HepG2 (cell line): ENCODE results near the gene CRKL. TPM values are rescaled to one million over a fixed set of nuclear protein-coding genes. Genes with fewer than 3 reads are reported as not detected.

ENCODE experiments used
- HMG20B ChIP-seq: conservative IDR thresholded peaks from 2 replicates; pipeline ENCODE4 v1.6.1; 2016; ENCODE audit warnings: missing genetic modification reagents, missing compliant biosample characterization
- IRX3 ChIP-seq: sonication (generic); formaldehyde crosslinking; IDR thresholded peaks from 2 replicates; pipeline ENCODE4 v1.8.1; 2023; ENCODE audit warnings: mild to moderate bottlenecking, low read depth, missing genetic modification reagents, borderline replicate concordance
- LCORL ChIP-seq, 2 experiments: fragments of 450-650 bp in 1 of 2; sonication (generic) in 1 of 2; formaldehyde crosslinking in 1 of 2; IDR thresholded peaks; 2 replicates each; pipeline versions ENCODE4 v1.5.0 to v1.6.1; 2017 to 2020; ENCODE audit warnings: antibody characterized with exemption in 1 of 2, missing genetic modification reagents in 1 of 2
- MIXL1 ChIP-seq: IDR thresholded peaks from 2 replicates; pipeline ENCODE4 v1.6.1; 2016
- PITX1 ChIP-seq: sonication (generic); formaldehyde crosslinking; IDR thresholded peaks from 2 replicates; pipeline ENCODE4 v1.5.1; 2020; ENCODE audit warnings: mild to moderate bottlenecking, missing genetic modification reagents
- RORA ChIP-seq: sonication (generic); formaldehyde crosslinking; IDR thresholded peaks from 2 replicates; pipeline ENCODE4 v1.5.0; 2020; ENCODE audit warnings: mild to moderate bottlenecking, missing genetic modification reagents, moderate library complexity
- SMARCE1 ChIP-seq: fragments of 450-650 bp; IDR thresholded peaks from 2 replicates; pipeline ENCODE4 v1.6.1; 2017; ENCODE audit warnings: borderline replicate concordance
- SP1 ChIP-seq, 2 experiments: fragments of 450-650 bp in 1 of 2; sonication (generic) in 1 of 2; formaldehyde crosslinking in 1 of 2; IDR thresholded peaks; 2 replicates each; pipeline versions ENCODE4 v1.4.0 to v1.6.1; 2016 to 2020; ENCODE audit warnings: missing genetic modification reagents in 1 of 2
- TCF7 ChIP-seq: sonication (generic); IDR thresholded peaks from 2 replicates; pipeline ENCODE4 v1.6.1; 2016; ENCODE audit warnings: antibody characterized with exemption, low read depth
- U2AF1 ChIP-seq: fragments of 200-400 bp; formaldehyde crosslinking; optimal IDR thresholded peaks from 2 replicates; pipeline ENCODE3; 2017; ENCODE audit warnings: mild to moderate bottlenecking, low read depth, low read length
- ZBTB3 ChIP-seq: sonication (generic); formaldehyde crosslinking; IDR thresholded peaks from 2 replicates; pipeline ENCODE4 v1.4.0; 2020; ENCODE audit warnings: low read depth, mild to moderate bottlenecking, moderate library complexity, missing genetic modification reagents, borderline replicate concordance
- ZKSCAN8 ChIP-seq: IDR thresholded peaks from 2 replicates; pipeline ENCODE4 v1.6.1; 2016; ENCODE audit warnings: borderline replicate concordance, missing genetic modification reagents, missing compliant biosample characterization
- ZNF263 ChIP-seq: sonication (generic); formaldehyde crosslinking; IDR thresholded peaks from 2 replicates; pipeline ENCODE4 v1.4.0; 2020; ENCODE audit warnings: missing genetic modification reagents
- ZNF333 ChIP-seq: sonication (generic); formaldehyde crosslinking; IDR thresholded peaks from 2 replicates; pipeline ENCODE4 v1.4.0; 2020; ENCODE audit warnings: mild to moderate bottlenecking, missing genetic modification reagents, borderline replicate concordance
- ZNF468 ChIP-seq: sonication (generic); formaldehyde crosslinking; IDR thresholded peaks from 2 replicates; pipeline ENCODE4 v1.8.0; 2022; ENCODE audit warnings: mild to moderate bottlenecking, moderate library complexity, missing genetic modification reagents
- polyA plus RNA-seq, 8 experiments: library from polyadenylated mRNA; depleted of rRNA in 3 of 8; stranded (reverse) in 7 of 8; unstranded in 1 of 8; fragments of >200 nt; fragmentation: Illumina TruSeq in 4 of 8; extraction: Trizol in 4 of 8; gene quantifications; 2 replicates each; pipeline versions ENCODE4 v1.2.1 to v1.2.3, GENCODE V29; 2011 to 2016; ENCODE audit warnings: low read depth in 4 of 8, missing spikeins in 1 of 8, mixed read lengths in 1 of 8; ENCODE audit not compliant: insufficient read depth in 1 of 8
- total RNA-seq, 5 experiments: library from RNA; depleted of rRNA; stranded (reverse); fragments of >200 nt; fragmentation: Illumina TruSeq; extraction: Trizol; gene quantifications; 2 replicates each; pipeline ENCODE4 v1.2.3, GENCODE V29; 2016; ENCODE audit warnings: low read depth in 1 of 5
- TF ChIP-seq, protein P1 (sequence below): sonication (generic); formaldehyde crosslinking; IDR thresholded peaks from 2 replicates; pipeline ENCODE4 v1.8.0; 2022; ENCODE audit warnings: missing genetic modification reagents, mild to moderate bottlenecking, inconsistent platforms, borderline replicate concordance
- TF ChIP-seq, protein P2 (sequence below): sonication (generic); formaldehyde crosslinking; IDR thresholded peaks from 2 replicates; pipeline ENCODE4 v1.8.1; 2022; ENCODE audit warnings: mild to moderate bottlenecking, missing genetic modification reagents
- TF ChIP-seq, protein P3 (sequence below): sonication (generic); formaldehyde crosslinking; IDR thresholded peaks from 2 replicates; pipeline ENCODE4 v1.5.0; 2020; ENCODE audit warnings: mild to moderate bottlenecking, missing genetic modification reagents
- TF ChIP-seq, protein P4 (sequence below): sonication (generic); formaldehyde crosslinking; IDR thresholded peaks from 2 replicates; pipeline ENCODE4 v1.8.0; 2023; ENCODE audit warnings: mild to moderate bottlenecking, missing genetic modification reagents
- TF ChIP-seq, protein P5 (sequence below): sonication (generic); formaldehyde crosslinking; IDR thresholded peaks from 2 replicates; pipeline ENCODE4 v1.8.1; 2022; ENCODE audit warnings: low read depth, mild to moderate bottlenecking, missing genetic modification reagents
- TF ChIP-seq, protein P6 (sequence below): sonication (generic); formaldehyde crosslinking; IDR thresholded peaks from 2 replicates; pipeline ENCODE4 v1.8.1; 2023; ENCODE audit warnings: mild to moderate bottlenecking, missing genetic modification reagents, borderline replicate concordance

CRKL gene
- total and polyA plus RNA-seq, 2 of the 13 experiments (the other 11 are each of a cell fraction or from before 2014, with no cell fraction given) = 37.4 to 60.6 TPM

DNA sequence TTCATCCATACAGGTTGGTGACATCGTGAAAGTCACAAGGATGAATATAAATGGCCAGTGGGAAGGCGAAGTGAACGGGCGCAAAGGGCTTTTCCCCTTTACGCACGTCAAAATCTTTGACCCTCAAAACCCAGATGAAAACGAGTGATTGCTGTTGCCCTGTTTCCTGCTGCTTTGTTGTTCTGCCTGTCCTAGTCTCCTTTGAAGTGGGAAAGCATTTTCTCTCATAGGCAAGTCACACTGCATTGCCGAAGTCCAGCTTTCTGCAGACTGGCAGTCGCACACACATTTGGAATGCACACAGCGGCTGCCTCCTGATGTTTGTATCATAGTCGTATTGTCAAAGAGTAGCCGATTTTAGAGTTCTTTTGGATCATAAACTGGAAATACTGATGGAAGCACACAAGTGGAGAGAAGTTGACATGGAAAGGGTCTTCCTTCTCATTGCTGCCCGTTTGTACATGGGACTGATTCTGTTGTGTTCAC lies 32.5 kb downstream of the CRKL start (continued):
- TF ChIP-seq ZNF263 (no peak), ZBTB3 (CRISPR knock-in tag) (no peak), HMG20B (no peak; the same call in 1 of the 2 replicates), IRX3 (CRISPR knock-in tag) (no peak), PITX1 (CRISPR knock-in tag) (peak; percentile 59; the same call in 1 of the 2 replicates), SMARCE1 (no peak), TCF7 (peak; percentile 89), ZKSCAN8 (0 out of 2 replicates have a peak, but pooled peaks have one; percentile 65), RORA (CRISPR knock-in tag) (no peak), ZNF333 (CRISPR knock-in tag) (no peak), ZNF468 (CRISPR knock-in tag) (no peak), SP1 (IDR thresholded peaks at IDR 0.05) (no peak), SP1 (CRISPR knock-in tag; IDR thresholded peaks at IDR 0.05) (no peak), MIXL1 (CRISPR knock-in tag) (peak; percentile 70; the same call in 1 of the 2 replicates), U2AF1 (no peak), LCORL (IDR thresholded peaks at IDR 0.05) (no peak), LCORL (CRISPR knock-in tag; IDR thresholded peaks at IDR 0.05) (peak; percentile 67)
- TF ChIP-seq, protein P1, sequence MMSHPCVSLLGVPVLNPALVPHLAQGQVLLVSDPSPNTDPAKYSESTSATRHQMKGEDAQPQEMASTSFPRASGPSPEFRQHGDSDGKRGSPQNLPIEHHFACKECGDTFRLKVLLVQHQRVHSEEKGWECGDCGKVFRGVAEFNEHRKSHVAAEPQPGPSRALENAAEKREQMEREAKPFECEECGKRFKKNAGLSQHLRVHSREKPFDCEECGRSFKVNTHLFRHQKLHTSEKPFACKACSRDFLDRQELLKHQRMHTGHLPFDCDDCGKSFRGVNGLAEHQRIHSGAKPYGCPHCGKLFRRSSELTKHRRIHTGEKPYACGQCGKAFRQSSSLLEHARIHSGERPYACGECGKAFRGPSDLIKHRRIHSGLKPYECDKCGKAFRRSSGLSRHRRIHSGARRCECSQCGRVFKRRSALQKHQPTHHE (CRISPR knock-in tag) = no peak
- TF ChIP-seq, protein P2, sequence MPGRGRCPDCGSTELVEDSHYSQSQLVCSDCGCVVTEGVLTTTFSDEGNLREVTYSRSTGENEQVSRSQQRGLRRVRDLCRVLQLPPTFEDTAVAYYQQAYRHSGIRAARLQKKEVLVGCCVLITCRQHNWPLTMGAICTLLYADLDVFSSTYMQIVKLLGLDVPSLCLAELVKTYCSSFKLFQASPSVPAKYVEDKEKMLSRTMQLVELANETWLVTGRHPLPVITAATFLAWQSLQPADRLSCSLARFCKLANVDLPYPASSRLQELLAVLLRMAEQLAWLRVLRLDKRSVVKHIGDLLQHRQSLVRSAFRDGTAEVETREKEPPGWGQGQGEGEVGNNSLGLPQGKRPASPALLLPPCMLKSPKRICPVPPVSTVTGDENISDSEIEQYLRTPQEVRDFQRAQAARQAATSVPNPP (CRISPR knock-in tag) = no peak
- TF ChIP-seq, protein P3, sequence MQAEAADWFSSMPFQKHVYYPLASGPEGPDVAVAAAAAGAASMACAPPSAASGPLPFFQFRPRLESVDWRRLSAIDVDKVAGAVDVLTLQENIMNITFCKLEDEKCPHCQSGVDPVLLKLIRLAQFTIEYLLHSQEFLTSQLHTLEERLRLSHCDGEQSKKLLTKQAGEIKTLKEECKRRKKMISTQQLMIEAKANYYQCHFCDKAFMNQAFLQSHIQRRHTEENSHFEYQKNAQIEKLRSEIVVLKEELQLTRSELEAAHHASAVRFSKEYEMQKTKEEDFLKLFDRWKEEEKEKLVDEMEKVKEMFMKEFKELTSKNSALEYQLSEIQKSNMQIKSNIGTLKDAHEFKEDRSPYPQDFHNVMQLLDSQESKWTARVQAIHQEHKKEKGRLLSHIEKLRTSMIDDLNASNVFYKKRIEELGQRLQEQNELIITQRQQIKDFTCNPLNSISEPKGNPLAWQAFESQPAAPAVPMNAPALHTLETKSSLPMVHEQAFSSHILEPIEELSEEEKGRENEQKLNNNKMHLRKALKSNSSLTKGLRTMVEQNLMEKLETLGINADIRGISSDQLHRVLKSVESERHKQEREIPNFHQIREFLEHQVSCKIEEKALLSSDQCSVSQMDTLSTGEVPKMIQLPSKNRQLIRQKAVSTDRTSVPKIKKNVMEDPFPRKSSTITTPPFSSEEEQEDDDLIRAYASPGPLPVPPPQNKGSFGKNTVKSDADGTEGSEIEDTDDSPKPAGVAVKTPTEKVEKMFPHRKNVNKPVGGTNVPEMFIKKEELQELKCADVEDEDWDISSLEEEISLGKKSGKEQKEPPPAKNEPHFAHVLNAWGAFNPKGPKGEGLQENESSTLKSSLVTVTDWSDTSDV (CRISPR knock-in tag) = no peak
- TF ChIP-seq, protein P4, sequence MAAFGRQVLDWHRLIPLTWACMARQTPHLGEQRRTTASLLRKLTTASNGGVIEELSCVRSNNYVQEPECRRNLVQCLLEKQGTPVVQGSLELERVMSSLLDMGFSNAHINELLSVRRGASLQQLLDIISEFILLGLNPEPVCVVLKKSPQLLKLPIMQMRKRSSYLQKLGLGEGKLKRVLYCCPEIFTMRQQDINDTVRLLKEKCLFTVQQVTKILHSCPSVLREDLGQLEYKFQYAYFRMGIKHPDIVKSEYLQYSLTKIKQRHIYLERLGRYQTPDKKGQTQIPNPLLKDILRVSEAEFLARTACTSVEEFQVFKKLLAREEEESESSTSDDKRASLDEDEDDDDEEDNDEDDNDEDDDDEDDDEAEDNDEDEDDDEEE = 0 out of 2 replicates have a peak, but pooled peaks have one; percentile 41
- TF ChIP-seq, protein P5, sequence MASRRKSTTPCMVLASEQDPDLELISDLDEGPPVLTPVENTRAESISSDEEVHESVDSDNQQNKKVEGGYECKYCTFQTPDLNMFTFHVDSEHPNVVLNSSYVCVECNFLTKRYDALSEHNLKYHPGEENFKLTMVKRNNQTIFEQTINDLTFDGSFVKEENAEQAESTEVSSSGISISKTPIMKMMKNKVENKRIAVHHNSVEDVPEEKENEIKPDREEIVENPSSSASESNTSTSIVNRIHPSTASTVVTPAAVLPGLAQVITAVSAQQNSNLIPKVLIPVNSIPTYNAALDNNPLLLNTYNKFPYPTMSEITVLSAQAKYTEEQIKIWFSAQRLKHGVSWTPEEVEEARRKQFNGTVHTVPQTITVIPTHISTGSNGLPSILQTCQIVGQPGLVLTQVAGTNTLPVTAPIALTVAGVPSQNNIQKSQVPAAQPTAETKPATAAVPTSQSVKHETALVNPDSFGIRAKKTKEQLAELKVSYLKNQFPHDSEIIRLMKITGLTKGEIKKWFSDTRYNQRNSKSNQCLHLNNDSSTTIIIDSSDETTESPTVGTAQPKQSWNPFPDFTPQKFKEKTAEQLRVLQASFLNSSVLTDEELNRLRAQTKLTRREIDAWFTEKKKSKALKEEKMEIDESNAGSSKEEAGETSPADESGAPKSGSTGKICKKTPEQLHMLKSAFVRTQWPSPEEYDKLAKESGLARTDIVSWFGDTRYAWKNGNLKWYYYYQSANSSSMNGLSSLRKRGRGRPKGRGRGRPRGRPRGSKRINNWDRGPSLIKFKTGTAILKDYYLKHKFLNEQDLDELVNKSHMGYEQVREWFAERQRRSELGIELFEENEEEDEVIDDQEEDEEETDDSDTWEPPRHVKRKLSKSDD (CRISPR knock-in tag) = no peak; the same call in 1 of the 2 replicates
- TF ChIP-seq, protein P6, sequence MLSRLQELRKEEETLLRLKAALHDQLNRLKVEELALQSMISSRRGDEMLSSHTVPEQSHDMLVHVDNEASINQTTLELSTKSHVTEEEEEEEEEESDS (CRISPR knock-in tag) = no peak
